Spleen (tissue), 11 donors: ENCODE measurements around the gene MUSK. TPM values are rescaled to one million over a fixed set of nuclear protein-coding genes. Genes with fewer than 3 reads are reported as not detected.

Experiments used
- DNase-seq: peaks from one replicate; pipeline ENCODE4 v3.0.0-alpha.2; 2020
- H3K27ac ChIP-seq, 8 donors: fragments of 200-600 bp; sonication (generic) in 7 of 8; 1 replicate in 4 of 8; 2 replicates in 4 of 8; pipeline versions ENCODE4 v1.5.0 to v1.8.0; 2016 to 2021; ENCODE audit warnings: inconsistent platforms in 4 of 8, mild to moderate bottlenecking in 4 of 8, moderate library complexity in 1 of 8
- H3K27me3 ChIP-seq, 7 donors: fragments of 200-600 bp; sonication (generic) in 6 of 7; replicated peaks in 1 of 7; 1 replicate in 4 of 7; 2 replicates in 3 of 7; pipeline versions ENCODE4 v1.5.0 to v1.8.0; 2016 to 2021; ENCODE audit warnings: inconsistent platforms in 3 of 7, mild to moderate bottlenecking in 1 of 7
- H3K36me3 ChIP-seq, 6 donors: fragments of 200-600 bp; sonication (generic) in 5 of 6; 1 replicate in 4 of 6; 2 replicates in 2 of 6; pipeline versions ENCODE4 v1.5.0 to v1.8.0; 2016 to 2021; ENCODE audit warnings: inconsistent platforms in 2 of 6
- H3K4me1 ChIP-seq, 6 donors: fragments of 200-600 bp; sonication (generic) in 5 of 6; 1 replicate in 3 of 6; 2 replicates in 3 of 6; pipeline versions ENCODE4 v1.5.0 to v1.8.0; 2016 to 2021; ENCODE audit warnings: inconsistent platforms in 3 of 6
- H3K4me3 ChIP-seq, 8 donors: fragments of 200-600 bp; sonication (generic) in 7 of 8; 1 replicate in 4 of 8; 2 replicates in 4 of 8; pipeline versions ENCODE4 v1.5.0 to v1.8.0; 2016 to 2021; ENCODE audit warnings: inconsistent platforms in 4 of 8, mild to moderate bottlenecking in 4 of 8, moderate library complexity in 2 of 8
- H3K9me3 ChIP-seq, 8 donors: fragments of 200-600 bp; sonication (generic) in 7 of 8; 1 replicate in 4 of 8; 2 replicates in 4 of 8; pipeline versions ENCODE4 v1.5.0 to v1.8.0; 2016 to 2021; ENCODE audit warnings: inconsistent platforms in 4 of 8
- CTCF ChIP-seq, 11 experiments: fragments of 200-600 bp in 7 of 11; fragments of 450-650 bp in 4 of 11; sonication (generic) in 4 of 11; IDR thresholded peaks in 8 of 11; conservative IDR thresholded peaks in 3 of 11; 1 replicate in 7 of 11; 2 replicates in 4 of 11; pipeline versions ENCODE4 v1.4.0 to v1.8.0; 2016 to 2021; ENCODE audit warnings: antibody characterized with exemption in 11 of 11, inconsistent platforms in 4 of 11, mild to moderate bottlenecking in 1 of 11
- POLR2A ChIP-seq, 3 donors: fragments of 450-650 bp; IDR thresholded peaks; one replicate each; pipeline ENCODE4 v1.5.1; 2017; ENCODE audit warnings: antibody characterized with exemption in 3 of 3, mild to moderate bottlenecking in 1 of 3
- POLR2AphosphoS5 ChIP-seq, 3 donors: sonication (generic); formaldehyde crosslinking; IDR thresholded peaks; one replicate each; pipeline ENCODE4 v1.5.1; 2017; ENCODE audit warnings: antibody characterized with exemption in 3 of 3
- WGBS, 5 donors: extraction: QIAGEN DNeasy Blood & Tissue Kit in 3 of 5; methylation state at CpG; one replicate each; pipeline versions ENCODE4 v1.1.5 to v1.1.7; 2013 to 2018; 5-methylcytosine and 5-hydroxymethylcytosine counted together
- intact Hi-C: fragments of 100-400 bp; cut with DNase I; formaldehyde crosslinking; loops from one replicate; pipeline ENCODE4 v1.15.0; 2023; ENCODE audit warnings: low total_unique reads
- polyA plus RNA-seq, 3 donors: library from polyadenylated mRNA; stranded (reverse); fragments of 200-250 nt; gene quantifications; one replicate each; pipeline ENCODE4 v1.2.1, GENCODE V29; 2013
- total RNA-seq, 7 donors: library from RNA; depleted of rRNA in 3 of 7; stranded (reverse); fragments of >200 nt in 3 of 7; fragmentation: NEBNext Ultra II Directional in 4 of 7; extraction: Animal tissue kit (Norgen Biotek cat#: 25700) in 4 of 7; gene quantifications; one replicate each; pipeline versions ENCODE4 v1.1.0 to v1.2.1, GENCODE V29; 2016 to 2021
- donor health status: healthy with polysubstance abuse.
- donor health status: DM: no; HTN: no; CAD: no; lungs with moderate emphysema.
- donor health status: DM: no; HTN: no; CAD: no.
- donor health status: Bipolar disorder and iron deficiency.
- donor health status: healthy.
- donor health status: DM: no; HTN: no; CAD: no.
- donor health status: DM: yes; HTN: yes; CAD: no.

Gene MUSK
- total and polyA plus RNA-seq, 10 donors, result 0.03 to 0.94 (median 0.12) TPM; not detected in 4

DNA sequence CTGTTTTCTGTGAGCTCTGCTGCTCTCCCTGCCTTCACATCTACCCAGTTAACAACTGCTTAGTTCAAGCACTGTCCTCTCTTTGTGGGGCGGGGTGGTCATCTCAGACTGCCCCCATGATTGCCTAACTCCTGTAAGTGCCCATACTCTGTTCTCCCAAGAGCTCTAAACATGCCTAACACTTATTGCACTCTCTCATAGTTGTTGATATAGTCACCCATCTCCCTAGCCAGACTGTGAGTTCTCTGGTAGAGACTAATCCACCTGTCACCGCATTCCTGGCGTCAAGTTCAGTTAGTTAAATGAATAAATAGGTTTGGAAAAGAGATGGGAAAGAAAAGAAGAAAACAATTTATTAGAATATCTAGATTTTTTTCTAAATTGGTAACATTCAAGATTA is 18.3 kb upstream of the MUSK start:
- intact Hi-C loops, result no loop called here
- 86 to 93% (median 89%) methylated on average over 3 of the region's 3 CpGs for WGBS, 5 donors
- TF ChIP-seq CTCF (IDR thresholded peaks at IDR 0.05 in 8 of 11, conservative IDR thresholded peaks at IDR 0.05 in 3 of 11), result no peak
- no peak for TF ChIP-seq POLR2AphosphoS5 (IDR thresholded peaks at IDR 0.05)
- TF ChIP-seq POLR2A (IDR thresholded peaks at IDR 0.05), result no peak

DNA sequence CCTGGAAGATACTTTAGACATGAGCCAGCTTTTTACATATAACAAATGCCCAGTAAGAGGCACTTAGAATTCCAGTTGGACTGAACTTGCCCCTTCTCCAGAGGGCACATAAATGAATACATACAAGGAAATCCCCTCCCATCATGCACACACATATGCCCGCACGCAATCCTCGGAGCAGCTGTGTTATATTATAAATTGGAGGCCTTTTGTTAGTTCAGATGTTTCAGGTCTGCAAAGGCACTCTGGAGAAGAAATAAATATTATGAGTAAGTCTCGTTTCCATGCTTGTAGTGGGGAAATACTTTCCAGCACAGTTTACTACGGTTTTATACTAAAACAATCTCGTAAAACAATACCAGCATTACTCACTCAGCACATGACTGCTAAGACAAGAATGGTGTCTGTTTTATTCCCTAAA is 17.6 kb upstream of the MUSK start:
- intact Hi-C loops, result no loop called here
- no peaks in the 10 kb centered on the region for H3K27me3 ChIP-seq
- peak overlapping the region in 2 of 8 donors; percentile 6 to 12 for H3K27ac ChIP-seq
- H3K9me3 ChIP-seq, result no peaks in the 10 kb centered on the region
- H3K36me3 ChIP-seq, result no peaks in the 10 kb centered on the region
- DNase-seq, result no peak
- TF ChIP-seq POLR2AphosphoS5 (IDR thresholded peaks at IDR 0.05) (no peak), POLR2A (IDR thresholded peaks at IDR 0.05) (no peak), CTCF (IDR thresholded peaks at IDR 0.05 in 8 of 11, conservative IDR thresholded peaks at IDR 0.05 in 3 of 11) (no peak)
- no peaks in the 10 kb centered on the region for H3K4me1 ChIP-seq
- 61 to 86% (median 75%) methylated on average over 6 of the region's 6 CpGs for WGBS, 5 donors
- H3K4me3 ChIP-seq, result no peak overlapping the region

More for the DNA sequence above, 18.3 kb upstream of the MUSK start:
- Histone ChIP-seq H3K36me3 (no peaks in the 10 kb centered on the region), H3K27me3 (no peaks in the 10 kb centered on the region), H3K9me3 (no peaks in the 10 kb centered on the region), H3K4me1 (no peaks in the 10 kb centered on the region), H3K27ac (peak overlapping the region in 1 of 8 donors; percentile 21), H3K4me3 (no peak overlapping the region)
- no peak for DNase-seq

DNA sequence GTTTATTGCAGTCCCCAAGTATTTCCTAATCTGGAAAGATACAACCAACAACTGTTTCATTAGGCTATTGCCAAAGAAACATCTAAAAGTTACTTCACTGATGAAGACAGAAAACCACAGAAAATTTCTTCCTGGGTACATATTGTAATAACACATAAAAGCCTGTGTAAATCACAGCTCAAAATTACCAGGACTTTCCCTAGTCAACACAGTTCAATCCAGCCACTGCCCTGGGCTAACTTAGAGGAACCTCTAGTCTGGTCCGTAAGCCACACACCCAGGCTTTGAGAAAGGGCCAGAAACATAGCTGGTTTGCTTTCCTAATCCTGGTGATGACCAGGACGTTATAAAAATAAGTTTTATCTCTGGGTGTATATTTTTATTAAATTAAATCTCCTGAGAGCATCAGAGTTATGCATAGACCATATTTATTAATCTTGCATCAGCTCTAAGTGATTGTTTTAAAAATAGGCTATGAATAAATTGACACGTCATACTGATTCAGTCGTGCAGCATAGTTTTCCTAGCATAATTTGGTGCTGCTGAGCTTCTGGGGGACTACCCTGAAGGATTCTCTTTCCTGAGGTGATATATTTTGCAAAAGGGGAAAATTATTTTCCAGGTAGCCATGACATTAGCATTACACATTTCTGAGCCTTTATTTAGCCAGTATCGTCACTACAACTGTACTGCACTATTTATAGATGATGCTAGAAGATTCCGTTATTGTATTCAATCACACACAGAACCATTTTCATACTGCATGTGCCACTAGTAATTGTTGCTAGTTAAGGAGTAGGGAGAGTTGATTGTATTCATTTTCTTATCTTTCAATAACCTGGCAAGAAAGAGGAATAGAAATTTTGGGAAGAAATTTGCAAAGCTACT is 12.6 kb upstream of the MUSK start:
- intact Hi-C loops, result no loop called here
- WGBS, 5 donors, result 68 to 85% (median 73%) methylated on average over 6 of the region's 6 CpGs
- H3K4me3 ChIP-seq, result no peak overlapping the region
- no peaks in the 10 kb centered on the region for H3K36me3 ChIP-seq
- no peaks in the 10 kb centered on the region for H3K4me1 ChIP-seq
- no peaks in the 10 kb centered on the region for H3K27me3 ChIP-seq
- H3K9me3 ChIP-seq, result no peaks in the 10 kb centered on the region
- peak overlapping the region in 4 of 8 donors; percentile 22 to 58 (median 31) for H3K27ac ChIP-seq
- TF ChIP-seq POLR2AphosphoS5 (IDR thresholded peaks at IDR 0.05), result no peak
- TF ChIP-seq POLR2A (IDR thresholded peaks at IDR 0.05), result no peak
- TF ChIP-seq CTCF (IDR thresholded peaks at IDR 0.05 in 8 of 11, conservative IDR thresholded peaks at IDR 0.05 in 3 of 11), result no peak
- DNase-seq, result no peak

DNA sequence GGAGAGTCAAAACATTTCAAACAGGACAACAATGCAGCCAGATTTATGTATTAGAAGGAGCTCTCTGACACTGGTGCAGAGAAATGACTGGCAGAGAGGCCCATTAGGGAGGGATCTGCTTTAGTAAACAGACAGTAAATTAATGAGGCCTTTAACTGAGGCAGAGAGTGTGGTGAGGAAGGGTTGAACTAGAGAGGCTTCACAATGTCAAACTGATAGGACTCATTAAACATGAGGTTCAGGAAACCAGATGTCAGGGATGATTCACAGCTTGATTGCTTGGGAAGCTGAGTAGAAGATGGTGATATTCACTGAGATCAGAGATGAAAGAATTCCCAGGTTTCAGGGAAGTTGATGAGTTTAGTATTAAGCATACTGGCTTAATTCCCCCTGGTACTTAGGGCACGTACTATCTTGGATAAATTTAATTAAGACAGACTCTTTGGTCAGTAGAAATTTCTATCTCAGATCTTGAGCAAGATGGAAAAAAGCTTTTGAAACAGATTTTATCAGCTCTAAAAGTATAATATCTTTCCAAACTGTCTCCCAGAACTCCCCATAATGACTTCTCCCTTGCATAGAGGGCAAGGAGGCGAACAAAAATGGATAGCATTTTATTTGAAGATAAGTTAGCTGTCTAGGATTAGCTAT is 8.6 kb upstream of the MUSK start:
- no peak for DNase-seq
- intact Hi-C loops, result no loop called here
- Histone ChIP-seq H3K4me3 (no peak overlapping the region), H3K4me1 (no peaks in the 10 kb centered on the region), H3K36me3 (no peaks in the 10 kb centered on the region), H3K27ac (peak overlapping the region in 2 of 8 donors; percentile 4 to 47), H3K27me3 (no peaks in the 10 kb centered on the region), H3K9me3 (no peaks in the 10 kb centered on the region)
- WGBS, 5 donors, result 75 to 88% (median 79%) methylated on average over 2 of the region's 2 CpGs
- TF ChIP-seq POLR2A (IDR thresholded peaks at IDR 0.05), result no peak
- TF ChIP-seq CTCF (IDR thresholded peaks at IDR 0.05 in 8 of 11, conservative IDR thresholded peaks at IDR 0.05 in 3 of 11), result no peak
- no peak for TF ChIP-seq POLR2AphosphoS5 (IDR thresholded peaks at IDR 0.05)
